ENCODE data around the gene MAP1LC3B2.

The MAP1LC3B2 gene

DNA sequence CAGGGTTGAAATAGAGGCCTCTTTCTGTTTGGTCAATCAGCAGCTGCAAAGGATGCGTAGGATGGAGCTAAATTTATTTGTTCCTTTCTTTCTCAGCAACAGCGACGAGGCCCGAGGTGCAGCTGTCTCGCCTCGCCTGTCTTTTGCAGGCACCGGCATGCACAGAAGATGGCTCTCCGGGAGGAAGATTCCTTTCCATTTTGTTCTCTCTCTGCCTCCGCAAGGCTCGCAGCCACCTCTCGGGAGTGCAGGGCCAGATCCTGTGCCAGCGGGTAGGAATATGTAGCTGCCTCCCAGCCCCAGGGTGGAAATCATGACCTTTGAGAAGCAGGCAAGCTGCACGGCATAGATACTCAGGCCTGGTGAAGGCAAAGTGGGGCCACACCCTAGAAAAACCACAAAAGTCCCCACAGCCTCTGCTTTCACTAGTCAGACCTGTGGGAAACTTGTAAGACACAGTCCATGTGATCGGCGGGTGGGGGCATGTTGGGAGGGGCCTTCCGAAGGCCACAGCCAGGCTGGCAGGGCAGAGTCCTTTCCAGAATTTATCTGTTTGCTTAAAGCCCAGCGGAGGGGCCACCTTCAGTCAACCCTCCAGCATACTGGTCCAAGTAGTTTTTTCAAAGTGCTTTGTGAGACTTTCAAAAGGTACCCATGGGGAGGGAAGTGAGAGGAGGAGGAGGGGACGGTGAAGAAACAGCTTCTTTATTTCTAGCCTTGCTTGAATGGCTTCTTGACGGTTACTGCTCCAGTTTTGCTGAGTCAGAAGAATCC is at the start of gene MAP1LC3B2:
Gene MAP1LC3B2 (plus strand): TSS at position 220 of the 774 bp plus-strand sequence. CDS start 16,562 bp downstream, outside the sequence.
- DNase-seq: no peak

- DNase-seq: no peak
Observed at GRCh38 chr12:116513944-116514343, 45.2 kb upstream of the MAP1LC3B2 start.

- no peak for DNase-seq
Observed at GRCh38 chr12:116515684-116516083, 43.5 kb upstream of the MAP1LC3B2 start.

DNA sequence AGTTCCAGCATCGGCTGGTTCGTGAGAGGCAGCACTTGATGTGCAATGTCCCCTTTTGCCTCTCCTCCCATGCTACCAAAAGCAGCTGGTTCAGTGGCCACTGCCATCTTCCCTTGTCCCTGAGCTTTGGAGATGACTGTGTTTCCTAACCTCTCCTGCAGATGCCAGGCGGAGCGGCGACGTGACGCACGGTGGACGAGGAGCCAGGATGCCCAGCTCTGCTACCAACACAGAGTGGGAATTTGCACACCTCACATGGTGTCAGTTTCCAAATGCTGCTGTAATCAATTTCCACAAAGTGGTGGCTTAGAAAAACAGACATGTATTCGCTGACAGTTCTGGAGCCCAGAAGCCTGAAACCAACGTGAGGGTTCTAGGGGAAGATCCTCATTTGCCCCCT is 42.5 kb upstream of the MAP1LC3B2 start:
- DNase-seq: no peak

- no peak for DNase-seq
Observed at GRCh38 chr12:116517431-116518045, 41.6 kb upstream of the MAP1LC3B2 start.

- no peak for DNase-seq
Observed at GRCh38 chr12:116520225-116520760, 38.9 kb upstream of the MAP1LC3B2 start.

DNA sequence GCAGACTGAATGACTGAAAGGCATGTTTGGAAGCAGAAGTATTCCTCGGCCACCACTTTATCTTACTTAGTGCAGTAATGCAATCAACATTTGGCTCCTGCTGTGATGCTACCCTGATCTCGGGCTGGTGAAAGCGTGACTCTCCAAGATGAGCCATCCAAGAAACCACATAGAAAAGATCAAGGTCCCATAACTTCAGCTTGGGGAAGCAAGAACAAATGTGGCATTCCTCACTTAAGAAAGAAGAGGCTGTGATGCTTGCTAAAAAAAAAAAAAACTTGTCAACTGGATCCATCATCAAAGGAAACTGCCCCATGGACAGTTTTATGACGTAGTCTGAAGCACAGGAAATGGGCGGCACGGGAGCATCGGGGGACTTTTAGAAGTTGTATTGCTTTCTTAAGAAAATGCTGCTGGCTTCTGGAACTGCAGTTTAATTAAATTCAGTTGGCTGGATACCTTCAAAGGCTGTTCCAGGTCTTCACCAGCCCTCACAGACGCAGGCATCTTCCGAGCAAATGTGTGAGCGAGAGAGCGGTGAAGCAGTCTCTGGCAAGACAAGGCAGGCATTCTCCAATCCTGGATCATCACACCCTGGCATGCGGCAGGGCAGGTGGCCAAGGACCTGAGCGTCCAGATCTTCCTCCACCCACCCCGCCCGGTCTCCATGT is 38.2 kb upstream of the MAP1LC3B2 start:
- DNase-seq: no peak

- DNase-seq: no peak
Observed at GRCh38 chr12:116524311-116524710, 34.9 kb upstream of the MAP1LC3B2 start.

DNA sequence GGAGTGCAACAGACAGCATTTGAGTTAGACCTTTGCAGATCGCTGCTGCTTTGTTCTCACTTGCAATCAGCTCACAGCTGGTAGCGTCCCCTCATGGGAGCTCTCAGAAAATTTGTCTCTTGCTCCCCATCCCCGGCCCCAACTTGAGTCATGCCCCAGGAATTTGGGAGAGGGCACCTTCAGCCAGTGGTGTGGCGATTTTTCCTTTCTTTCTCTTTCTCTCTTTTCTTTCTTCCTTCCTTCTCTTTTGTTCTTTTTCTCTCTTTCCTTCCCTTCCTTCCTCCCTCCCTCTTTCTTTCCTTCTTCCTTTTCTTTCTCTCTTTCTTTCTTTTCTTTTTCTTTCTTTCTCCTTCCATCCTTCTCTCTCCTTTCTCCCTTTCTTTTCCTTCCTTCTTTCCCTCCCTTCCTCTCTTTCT is 34.2 kb upstream of the MAP1LC3B2 start:
- no peak for DNase-seq

DNA sequence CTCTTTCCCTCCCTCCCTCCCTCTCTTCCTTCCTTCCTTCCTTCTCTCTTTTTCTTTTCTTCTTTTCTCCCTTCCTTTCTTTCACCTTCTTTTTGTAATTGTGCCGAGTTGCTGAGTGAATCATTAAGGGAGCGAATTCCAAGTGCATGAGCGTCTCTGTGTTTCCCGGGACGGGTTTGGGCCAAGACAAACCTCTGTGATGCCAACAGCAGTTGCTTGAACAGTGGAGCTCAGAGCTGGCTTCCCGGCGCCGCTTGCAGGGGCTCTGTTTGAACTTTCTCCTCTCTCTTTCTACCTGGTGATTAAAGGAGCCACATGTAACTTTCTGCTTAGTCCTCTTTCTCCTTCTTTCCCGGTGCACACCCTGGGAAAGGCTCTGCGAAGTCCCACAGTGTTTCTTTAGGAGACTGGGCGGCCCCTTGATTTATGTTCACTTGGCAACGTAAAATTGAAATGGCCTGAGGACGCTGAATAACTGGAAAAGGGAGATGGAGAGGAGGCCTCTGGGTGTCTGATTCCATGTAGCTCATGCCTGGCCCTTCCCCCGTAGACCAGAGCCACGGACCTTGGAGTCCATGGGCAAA is 33.7 kb upstream of the MAP1LC3B2 start:
- DNase-seq: no peak

- DNase-seq: no peak
Observed at GRCh38 chr12:116528065-116528464, 31.1 kb upstream of the MAP1LC3B2 start.

- no peak for DNase-seq
Observed at GRCh38 chr12:116528498-116528897, 30.7 kb upstream of the MAP1LC3B2 start.

DNA sequence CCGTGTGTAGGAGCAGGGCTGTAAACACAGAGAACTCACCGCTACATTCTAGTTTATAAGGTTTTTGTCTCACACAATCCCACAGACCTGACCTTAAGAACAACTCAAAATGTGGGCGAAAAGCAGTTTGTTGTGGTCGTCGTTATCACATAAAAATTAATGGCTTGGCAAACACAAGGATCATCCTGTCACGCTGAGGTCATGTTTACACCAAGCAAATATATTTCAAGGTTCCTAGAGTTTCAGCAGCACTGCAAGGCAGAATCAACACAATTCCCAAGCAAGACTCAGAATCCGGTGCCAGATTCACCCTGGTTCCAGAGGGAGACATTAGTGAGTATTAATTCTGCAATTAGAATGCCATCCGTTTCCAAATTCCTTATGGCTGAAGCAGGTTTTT is 30.1 kb upstream of the MAP1LC3B2 start:
- no peak for DNase-seq

DNA sequence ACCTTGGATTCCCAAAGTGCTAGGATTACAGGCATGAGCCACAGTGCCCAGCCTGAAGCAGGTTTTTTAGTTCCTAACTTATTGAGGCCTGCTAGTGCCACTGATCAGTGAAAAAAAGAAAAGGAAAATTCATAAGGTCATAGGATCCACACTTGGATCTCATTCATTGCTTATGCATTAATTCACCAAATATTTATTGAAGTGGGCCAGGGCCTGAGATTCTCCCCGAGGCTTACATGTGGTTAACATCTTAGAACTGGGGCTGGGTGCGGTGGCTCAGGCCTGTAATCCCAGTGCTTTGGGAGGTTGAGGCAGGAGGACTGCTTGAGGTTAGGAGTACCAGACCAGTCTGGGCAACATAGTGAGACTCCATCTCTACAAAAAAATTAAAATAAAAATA is 29.5 kb upstream of the MAP1LC3B2 start:
- DNase-seq: no peak

DNA sequence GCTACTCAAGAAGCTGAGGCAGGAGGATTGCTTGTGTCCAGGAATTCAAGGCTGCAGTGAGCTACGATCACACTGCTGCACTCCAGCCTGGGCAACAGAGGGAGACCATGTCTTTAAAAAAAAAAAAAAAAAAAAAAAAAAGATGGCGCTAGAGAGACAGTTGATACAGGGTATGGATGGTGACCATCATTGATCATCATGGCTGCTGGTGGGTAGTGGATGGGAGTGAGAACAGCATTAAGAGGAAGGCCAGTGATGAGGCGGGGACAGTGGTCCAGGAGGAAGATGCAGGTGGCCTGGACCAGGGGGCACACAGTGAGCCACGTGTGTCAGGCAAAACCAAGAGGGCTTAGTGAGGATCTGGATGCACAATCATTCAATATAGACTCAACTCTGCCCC is 26.8 kb upstream of the MAP1LC3B2 start:
- DNase-seq: no peak

DNA sequence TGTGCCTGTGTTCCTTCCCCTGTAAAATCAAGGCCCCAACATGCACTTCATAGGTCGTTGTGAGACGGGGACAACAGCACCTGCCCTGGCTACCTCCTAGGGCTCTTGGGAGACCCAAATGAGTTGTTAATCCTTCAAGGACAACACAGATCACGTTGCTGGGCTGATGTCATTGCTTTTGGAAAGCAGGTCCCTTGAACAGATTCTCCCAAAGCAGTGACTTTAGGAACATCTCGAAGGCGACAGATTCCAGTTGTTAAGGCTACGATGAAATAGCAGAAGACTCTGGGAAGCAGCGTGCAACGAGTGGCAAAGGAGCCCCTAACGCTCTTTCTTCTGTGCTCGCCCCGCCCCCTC is 26.2 kb upstream of the MAP1LC3B2 start:
- no peak for DNase-seq

- peak; percentile 58 for DNase-seq
Observed at GRCh38 chr12:116533343-116534251, 25.6 kb upstream of the MAP1LC3B2 start.

DNA sequence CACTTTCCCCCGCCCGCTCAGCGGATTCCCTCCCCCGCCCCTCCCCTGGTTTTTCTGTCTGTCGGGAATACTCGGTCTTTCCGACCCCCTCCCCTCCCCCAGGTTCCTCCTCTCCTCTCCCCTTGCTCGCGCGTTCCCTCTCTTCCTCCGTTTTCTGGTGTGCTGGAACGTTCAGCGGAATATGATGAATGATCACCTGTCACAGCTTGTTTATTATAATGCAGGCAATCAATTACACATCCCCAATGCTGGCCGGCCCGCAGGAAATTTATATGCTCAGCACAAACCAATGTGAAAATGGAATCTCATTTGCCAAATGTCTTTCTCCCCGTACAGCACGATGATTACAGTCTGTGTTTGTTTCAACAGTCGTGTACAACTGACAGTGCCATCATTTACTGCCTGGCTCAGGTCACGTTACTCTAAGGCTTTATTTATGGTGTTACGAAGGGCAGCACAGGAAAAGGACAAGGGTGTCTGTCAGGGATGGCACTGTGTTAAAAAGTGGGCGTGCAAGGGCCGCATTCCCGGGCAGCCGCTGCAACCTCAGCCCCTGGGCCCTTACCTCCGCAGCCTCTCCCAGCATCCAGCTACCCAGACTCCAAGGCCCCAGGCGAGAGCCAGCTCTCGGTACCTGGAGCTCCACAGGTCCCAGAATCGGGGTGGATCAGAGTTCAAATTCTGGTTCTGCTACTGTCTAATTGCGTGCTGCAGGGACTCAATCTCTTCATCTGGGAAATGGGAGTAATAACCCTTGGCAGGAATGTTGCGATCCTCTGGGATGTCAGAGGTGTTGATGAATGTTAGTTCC is 24.7 kb upstream of the MAP1LC3B2 start:
- DNase-seq: peak; percentile 20

DNA sequence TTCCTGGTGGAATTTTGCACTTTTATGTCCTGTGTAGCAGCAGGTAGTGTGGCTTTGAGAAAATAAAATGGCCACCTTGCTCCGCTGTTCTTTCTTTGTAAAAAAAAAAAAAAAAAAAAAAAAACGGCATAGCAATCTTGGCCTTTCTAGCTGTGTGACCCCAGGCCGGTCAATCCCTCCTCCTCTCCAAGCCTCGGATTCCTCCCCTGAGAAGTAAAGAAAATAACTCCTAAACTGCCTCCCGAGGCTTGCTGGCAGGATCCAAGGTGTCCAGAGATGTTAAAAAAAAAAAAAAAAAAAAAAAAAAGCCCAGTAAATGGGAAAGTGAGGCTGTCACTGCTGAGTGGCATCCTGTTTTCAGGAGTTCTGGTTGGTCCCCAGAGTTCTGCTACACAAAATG is 23.9 kb upstream of the MAP1LC3B2 start:
- no peak for DNase-seq

DNA sequence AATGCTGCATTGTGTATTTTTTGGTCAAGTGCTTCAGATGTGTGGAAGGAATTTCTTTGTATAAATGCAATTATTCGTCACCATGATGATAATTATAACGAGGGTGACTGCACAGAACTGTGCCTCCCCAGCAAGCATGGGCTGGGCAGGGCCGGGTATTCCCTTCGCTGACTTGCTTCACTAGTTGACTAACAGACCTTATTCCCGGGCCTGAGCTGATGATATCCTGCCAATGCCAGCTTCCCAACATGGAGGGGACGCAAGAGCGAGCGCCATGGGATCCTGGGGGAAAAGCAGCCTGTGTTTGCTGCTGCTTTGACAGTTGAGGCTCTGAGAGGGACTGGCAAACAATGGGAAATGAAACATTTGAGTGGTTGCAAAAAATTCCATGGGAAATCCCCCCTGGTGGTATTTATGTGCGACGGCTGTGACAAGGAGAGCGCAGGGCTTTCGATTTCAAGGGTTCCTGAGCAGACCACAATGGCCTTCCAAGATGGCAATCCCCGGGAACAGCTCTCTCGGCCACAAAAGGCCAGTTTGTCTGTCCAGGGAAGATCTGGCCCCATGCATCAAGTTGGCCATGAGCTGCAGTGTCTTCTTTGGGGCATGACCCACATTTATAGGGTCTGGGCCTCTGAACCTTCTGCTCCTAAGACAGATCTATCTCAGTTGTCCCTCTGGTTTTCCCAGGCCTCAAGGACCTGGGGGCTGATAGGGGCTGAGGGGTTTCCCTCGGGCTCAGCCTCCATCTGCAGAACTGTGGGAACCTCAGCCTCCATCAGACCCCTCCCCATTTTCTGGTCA is 21.9 kb upstream of the MAP1LC3B2 start:
- no peak for DNase-seq

All from NCI-H1694 treated with DMSO at 0.1 percent for 48 hours (cell line).